Thoracic aorta endothelial cell (primary cell): ENCODE results near the gene RAMP3. TPM values are rescaled to one million over a fixed set of nuclear protein-coding genes. Genes with fewer than 3 reads are reported as not detected.

Source experiments
- total RNA-seq: library from RNA; depleted of rRNA; stranded (reverse); fragments of >200 nt; gene quantifications from 2 replicates; pipeline ENCODE4 v1.2.3, GENCODE V29; 2012

Gene RAMP3, protein sequence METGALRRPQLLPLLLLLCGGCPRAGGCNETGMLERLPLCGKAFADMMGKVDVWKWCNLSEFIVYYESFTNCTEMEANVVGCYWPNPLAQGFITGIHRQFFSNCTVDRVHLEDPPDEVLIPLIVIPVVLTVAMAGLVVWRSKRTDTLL
- not detected in 2 replicates for total RNA-seq

DNA sequence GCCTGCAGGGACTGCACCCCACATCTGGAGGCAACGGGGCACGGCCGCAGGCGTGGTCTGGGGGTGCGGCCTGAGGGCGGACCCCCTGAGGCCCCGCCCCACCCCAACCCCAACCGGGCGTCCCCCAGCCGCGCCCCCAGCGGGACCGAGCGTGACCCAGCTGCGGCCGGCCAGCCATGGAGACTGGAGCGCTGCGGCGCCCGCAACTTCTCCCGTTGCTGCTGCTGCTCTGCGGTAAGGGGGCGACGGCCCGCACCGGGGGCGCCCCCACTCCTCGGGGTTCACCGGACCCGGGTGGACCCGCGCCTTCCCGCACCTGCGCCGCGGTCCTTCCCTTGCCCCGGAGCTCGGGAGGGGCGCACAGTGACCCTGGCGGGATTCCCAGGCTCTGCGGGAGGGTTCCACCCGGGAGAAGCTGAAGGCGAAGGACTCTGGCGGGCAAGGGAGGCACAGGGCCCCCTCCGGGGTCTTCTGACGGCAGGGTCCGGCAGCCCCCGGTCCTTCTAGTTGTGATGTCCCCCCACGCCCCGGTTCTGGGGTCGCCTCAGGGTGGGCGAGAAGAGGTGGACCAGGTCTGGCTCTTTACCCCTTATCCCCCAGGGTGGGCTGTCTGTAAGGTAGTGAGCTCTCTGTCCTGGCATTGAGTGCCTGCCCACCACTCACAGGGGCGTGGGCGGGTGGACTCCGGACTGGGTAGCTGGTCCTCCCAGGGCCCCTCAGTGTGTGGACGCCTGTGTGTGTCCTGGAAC is at the start of gene RAMP3:
Gene RAMP3, plus strand, starts transcription at position 139 of the 749 bp plus-strand sequence. Its CDS starts 38 bp downstream, at position 177.

GRCh38 chr7:45111298-45112223 is 46.0 kb upstream of the RAMP3 start, which contains the start of gene TBRG4:
Gene TBRG4, minus strand, starts transcription at chr7:45111697. Its CDS starts 2,460 bp downstream, at chr7:45109237.

Other genes with a start within 250 kb of the RAMP3 start
- 0.07 and 0.27 TPM in 2 replicates for gene MYO1G, start 178.8 kb upstream of the RAMP3 start, total RNA-seq
- gene CCM2, start 157.6 kb upstream of the RAMP3 start, total RNA-seq: 41.3 and 50.0 TPM in 2 replicates
- 0.66 and 1.1 TPM in 2 replicates for gene NACAD, start 68.8 kb upstream of the RAMP3 start, total RNA-seq
- 53.6 and 69.2 TPM in 2 replicates for gene TBRG4, start 46.1 kb upstream of the RAMP3 start, total RNA-seq